GM19324 (cell line): ENCODE results near the gene CDO1.

Source experiments
- ATAC-seq: cut with Tn5 transposase; IDR thresholded peaks from one replicate; pipeline ENCODE4 v1.9.1; 2021; ENCODE audit warnings: mild to moderate bottlenecking, moderate library complexity; ENCODE audit not compliant: unreplicated experiment, low FRiP score

Gene CDO1

DNA sequence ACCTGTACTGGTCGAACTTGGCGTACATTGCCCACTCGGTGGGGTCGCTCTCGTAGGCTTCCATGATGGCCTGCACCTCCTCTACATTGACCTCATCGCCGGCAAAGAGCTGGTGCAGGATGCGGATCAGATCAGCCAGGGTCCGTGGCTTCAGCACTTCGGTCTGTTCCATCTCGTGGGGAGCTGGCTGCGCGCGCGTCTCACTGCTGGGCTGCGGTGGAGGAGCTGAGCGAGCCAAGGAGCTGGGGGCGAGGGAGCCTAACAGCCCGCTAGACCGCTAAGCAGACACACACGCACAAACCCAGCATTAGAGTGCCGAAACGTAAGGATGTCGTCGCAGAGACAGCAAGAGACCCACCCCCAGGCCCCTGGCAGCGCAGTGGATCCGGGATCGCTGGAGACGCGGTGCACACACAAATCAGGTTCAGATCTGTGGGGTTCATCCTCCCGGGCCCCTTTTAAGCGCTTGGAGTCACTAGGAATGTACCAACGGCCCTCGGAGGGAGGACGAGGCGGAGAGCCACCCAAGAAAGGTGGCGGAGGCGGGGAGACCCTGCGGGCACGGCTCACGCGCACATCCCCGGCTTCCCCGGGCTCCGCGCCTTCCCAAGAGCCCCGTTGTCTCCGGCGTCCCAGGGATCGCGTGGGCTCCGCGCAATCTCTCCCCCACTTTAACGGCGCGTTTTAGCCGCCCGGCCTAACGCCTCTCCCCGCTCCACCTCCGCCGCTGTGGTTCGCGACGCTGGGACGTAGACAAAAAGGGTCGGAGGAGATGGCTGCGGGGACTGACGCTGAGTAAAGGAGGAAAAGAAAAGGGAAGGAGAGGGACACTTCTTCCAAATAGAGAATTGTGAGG, at the start of gene CDO1:
TSS of gene CDO1 (minus strand) at position 434 of the 856 bp plus-strand sequence. CDS start at position 172, 262 bp downstream.
- no peak for ATAC-seq

DNA sequence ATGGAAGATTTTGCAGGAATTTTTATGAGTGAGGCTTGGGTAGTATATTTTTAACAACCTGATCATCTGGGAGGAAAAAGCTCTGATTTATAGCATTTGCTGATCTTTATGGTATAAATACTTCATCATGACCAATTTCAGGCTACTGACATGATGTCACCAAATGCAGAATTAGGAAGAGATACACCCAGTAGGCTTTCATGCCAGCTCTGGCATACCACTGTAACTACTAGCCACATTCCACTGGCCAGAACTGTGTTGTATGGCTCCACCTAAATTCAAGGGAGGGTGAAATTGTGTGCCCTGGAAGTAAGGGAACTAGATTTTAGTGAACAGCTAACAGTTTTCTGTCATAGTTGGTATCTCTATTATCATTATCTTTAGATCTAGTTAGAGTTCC, 42.9 kb upstream of the CDO1 start:
- no peak for ATAC-seq

DNA sequence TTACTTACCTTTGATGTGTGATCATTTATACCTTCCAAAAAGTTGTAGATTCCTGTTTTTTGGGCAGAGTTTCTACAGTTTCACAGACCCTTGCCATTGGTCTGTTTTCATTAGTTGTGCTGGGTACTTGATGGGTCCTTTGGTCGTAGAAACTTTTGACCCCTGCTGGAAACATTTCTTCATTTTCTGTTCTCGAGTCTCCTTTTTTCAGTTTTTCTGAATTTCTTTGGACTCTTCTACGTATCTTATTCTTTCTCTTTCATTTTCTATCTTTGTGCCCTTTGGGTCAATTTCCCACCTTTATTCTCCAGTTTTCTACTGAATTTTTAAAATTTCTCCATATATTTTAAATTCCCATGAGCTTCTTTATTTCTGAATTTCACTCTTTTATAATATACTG, 41.9 kb upstream of the CDO1 start:
- no peak for ATAC-seq

DNA sequence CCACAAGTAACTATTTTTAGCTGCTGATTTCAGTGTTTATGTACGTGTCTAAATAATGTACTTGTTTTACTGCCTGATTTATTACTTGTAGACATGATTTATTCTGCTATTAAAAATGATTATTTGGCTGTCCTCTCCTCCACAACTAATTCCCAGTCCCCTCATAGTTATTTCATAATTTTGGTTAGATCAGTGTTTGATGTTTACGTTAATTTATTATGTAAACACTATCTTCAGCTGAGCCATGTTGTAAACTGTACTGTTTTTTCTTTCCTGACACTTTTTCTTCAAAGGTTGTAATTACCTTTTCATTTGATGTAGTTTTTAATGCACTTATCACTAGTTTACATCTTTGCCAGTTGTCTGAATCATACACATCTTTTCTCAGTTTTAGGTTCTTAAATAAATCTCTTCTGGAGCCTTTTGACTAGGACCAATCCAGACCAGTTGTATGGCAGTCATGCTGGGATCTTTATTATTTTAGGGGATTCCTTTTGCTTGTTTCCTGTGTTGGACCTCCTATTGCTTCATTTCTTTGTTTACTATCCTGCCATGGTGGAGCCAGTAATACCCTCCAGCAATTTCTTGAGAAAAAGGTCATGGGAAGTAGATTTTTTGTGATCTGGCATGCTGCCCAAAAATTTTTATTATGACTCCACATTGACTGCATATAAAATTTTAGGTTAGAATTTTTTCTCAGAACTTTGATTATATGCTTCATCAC, 41.3 kb upstream of the CDO1 start:
- no peak for ATAC-seq

DNA sequence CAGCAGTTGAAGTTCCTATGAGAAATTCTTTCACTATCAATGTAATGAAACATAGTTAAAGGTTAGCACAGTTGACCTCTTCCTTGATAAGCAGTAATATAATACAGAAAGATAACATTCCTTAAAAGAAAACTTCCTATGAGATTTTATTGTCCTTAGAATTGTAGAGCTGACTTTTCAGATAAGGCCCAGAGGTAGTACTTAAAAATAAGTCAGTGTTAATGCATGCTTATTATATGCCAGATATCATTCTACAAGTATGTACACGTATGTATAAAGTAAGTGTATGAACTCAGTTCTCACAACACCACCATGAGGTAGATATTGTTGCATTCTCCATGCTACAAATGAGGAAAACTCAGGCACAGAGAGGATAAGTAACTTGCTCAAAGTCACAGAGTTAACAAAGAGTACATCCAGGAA, 40.6 kb upstream of the CDO1 start:
- no peak for ATAC-seq

DNA sequence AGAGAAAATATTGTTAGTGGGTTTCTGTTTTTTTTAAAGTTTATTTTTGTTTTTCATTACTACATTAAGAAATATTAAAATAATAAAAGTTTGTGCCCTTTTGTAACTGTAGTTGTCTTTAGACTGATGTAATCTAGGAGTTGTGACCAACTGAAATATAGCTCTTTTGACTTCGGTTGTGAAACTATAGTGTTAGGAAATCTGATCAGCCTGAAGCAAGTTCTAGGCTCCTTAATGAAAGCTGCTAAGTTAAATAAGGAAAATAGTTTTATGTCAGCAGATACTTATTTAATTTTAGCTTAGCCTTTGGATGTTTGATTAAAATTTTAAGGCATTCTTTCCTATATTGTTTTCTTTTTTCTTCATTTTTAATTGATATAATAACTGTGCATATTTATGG, 39.5 kb upstream of the CDO1 start:
- no peak for ATAC-seq

DNA sequence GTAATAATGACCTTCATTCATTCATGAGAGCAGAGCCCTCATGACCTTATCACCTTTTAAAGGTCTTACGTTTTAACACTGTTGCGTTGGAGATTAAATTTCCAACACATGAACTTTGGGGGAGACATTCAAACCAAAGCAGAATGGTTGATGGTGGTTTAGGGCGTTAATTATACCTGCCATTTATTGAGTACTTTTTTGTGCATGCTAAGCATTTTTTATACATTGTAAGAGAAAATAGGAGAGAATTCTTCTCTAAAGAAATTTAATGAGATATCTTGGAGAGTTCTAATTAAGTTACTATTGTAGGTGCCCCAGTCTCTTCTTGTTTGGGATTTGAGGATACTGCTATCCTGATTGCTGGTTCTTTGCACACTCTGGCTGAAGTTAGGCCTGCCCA, 37.7 kb upstream of the CDO1 start:
- no peak for ATAC-seq

DNA sequence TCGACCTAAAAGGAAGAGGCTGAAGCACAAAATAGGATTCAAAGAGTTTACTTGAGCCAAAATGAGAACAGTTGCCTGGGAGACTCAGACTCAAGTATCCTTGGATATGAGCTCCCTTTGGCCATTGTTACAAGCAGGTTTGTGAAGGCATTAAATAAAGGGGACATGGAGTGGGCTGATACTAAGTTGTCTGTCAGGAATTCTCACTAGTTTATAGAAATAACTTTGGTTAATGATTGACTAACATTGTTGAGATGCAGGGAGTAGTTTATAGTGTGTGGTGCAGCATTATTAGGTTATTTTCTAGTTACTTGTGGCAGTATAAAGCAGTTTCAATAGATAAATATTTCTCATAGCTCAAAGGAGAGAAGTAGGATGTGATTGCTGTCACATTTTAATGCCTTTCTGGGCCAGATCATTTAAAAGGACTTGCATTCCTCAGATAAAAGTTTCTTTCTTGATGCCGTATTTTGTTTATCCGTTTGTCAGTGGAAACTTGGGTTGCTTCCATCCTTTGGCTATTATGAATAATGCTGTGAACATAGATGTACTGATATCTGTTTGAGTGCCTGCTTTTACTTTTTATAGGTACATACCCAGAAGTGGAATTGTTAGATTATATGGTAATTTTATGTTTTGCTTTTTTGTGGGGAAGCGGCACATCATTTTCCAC, 34.4 kb upstream of the CDO1 start:
- no peak for ATAC-seq

DNA sequence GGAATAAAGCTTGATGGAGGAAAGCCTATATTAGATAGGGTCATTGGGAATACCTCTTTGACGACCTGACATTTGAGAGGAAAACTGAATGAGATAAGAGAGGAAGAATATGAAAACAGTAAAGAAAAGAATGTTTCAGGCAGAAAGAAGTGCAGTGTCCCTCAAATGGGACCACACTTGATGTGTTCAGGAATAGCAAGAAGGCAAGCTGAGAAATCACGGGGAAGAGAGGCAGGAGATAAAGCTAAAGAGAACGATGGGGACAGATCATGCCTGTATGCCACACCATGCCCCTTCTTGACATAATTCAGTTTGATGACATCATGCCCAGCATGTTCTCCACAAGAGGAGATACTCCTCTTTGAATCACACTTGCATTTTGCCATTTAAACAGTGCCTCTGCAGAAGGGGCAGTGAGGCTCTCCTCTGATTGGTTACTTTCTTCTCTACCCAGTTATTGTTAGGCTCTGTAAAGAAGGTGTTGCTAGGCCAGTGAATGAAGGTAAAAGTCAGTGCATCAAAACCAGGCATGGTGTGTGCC, 32.9 kb upstream of the CDO1 start:
- ATAC-seq: no peak

DNA sequence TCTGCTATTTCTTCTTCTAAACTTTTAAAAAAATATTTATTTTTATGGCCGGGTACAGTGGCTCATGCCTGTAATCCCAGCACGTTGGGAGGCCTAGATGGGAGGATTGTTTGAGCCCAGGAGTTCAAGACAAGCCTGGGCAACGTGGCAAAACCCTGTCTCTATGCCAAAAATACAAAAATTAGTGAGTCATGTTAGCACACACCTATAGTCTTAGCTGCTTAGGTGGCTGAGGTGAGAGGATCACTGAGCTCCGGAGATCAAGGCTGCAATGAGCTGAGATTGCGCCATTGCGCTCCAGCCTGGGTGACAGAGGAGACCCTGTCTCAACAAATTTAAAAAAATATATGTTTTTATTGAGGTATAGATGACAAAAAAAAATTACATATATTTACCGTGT, 30.8 kb upstream of the CDO1 start:
- no peak for ATAC-seq

DNA sequence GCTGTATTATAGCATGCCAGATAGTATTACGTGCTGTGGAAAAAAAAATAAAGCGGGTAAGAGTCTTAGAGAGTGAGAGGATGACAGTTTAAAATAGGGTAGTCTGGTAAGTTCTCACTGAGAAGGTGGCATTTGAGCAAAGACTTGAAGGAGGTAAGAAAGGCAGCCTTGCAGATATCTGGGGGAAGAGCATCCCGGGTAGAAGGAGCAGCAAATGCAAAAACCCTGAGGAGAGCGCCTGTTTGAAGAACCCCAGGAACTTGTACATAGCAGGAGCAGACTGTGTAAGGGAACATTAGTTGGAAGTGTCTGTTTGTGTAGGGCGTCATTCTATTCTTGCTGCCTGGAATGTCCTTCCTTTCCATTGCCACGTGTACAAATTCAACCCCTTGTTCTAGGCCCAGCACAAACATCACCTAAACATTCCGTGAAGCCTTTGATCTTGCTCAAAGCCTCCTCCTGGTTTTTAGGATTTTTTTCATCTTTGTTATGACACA, 27.9 kb upstream of the CDO1 start:
- ATAC-seq: no peak

DNA sequence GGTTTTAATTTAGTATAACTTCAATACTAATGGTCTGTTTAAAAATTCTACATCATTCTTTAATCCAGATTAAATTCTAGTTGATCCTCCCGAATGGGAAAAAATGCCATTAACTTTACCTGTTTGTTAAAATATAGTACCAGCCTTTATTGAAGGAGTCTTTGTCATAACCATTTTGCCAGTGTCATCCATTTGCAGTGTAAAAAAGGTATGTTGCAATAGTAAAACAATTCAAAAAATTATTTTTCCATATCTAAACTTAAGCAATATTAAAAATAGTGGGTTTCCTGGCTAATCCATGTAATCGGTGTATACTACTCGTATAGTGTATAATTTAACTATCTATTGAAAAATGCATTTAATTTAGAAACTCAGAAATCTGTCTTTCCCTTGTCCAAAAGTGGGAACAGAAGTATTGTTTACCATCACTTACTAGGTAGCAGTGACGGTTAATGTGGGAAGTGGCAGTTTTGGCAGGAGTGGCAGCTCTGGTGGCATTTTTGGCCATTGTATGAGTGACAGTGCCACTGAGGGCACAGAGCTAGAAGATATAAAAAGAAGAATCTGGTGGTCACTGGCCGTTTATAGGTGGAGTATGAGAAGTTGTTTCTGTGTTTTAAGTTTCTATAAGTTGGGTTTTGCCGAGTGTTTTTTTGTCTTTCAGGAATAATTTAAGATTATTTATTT, 27.1 kb upstream of the CDO1 start:
- ATAC-seq: no peak

DNA sequence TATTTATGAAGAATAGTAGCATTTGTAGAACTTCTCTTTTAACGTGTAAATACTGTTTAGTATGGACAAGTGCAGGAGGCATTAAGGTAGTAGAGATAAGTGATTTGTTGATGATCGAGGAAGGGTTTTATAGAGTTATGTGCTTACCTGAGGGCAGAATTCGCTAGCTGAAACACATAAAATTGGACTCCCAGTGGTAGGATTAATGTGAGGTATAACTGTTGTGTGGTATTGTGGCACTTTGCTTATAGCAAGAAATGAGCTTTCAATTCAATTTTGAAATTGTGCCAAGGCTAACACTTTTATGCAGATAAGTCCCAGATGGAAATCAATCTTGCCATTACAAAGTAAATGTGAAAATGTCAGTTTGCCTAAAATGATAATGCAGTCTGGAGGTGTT, 26.5 kb upstream of the CDO1 start:
- no peak for ATAC-seq

DNA sequence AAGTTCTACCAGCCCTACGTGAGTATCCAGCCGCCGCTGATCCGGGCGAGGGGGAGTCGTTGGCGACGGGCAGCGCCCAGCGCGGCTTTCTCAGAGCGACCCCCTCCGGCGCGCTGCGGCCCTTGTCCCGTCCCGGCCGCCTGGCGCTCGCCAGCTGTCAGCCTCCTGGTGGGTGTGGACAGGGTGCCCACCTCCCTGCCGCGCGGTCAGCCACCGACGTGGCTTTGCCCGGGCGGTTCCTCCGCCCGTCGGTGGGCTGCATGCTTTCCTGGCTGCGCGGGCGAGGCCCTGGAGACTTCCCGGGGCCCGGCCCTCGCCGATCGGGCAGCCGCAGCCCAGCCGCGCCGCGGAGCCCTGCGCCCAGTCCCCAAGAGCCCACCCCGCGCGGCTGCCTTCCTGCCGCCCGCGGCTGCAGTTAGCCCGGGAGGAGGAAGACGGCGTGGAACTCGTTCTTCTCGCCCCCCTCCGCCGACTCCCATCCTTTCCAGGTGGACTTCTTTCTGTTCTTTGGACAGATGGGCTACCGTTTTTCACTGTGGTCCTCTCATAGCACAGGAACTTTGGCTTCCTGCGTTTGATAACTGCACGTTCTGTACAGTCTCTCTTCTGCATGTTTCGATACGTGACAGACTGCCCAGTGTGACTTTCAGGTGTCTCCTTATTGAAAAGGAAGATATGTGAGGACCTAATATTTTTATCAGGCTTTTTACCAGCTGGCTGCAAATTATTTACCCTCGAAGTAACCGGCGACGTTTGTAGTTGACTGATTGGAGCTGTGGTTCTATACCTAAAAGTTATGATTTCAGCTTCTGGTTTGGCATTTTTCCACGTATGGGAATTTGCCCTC, 25.9 kb upstream of the CDO1 start:
- ATAC-seq: peak; percentile 43

DNA sequence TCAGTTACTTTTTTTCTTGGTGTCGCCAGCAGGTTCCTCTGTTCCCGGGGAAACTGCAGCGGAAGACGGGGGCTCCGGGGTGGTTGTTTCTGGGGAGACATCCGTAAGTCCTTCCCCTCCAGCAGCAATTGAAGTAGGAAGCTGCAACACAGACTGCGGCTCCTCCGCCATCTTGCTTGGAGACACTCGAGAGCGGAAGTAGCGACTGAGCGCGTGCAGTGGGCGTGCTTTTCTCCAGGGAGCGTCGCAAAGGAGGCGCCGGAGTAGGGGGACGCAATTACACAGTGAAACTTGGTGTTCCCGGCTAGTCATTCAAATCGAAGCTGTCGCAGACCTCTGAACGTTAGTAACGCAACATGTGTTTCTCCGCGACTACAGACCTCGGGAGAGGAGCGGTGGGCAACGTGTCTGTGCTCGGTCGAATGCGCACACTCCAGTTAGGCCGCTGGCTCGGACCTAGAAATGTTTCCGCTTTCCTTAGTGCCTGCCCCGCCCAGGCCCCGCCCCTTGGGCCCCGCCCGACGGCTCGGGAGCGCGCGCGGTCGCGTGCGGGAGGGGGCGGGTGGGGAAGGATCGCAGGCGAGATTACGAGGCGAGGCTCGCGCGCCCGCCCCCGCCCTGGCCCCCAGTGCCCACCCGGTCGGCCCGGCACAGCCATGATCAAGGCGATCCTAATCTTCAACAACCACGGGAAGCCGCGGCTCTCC, 25.1 kb upstream of the CDO1 start, which contains the start of the genes AP3S1 and ATG12:
TSS of gene AP3S1 (plus strand) at position 554 of the 707 bp plus-strand sequence. CDS start at position 657, 103 bp downstream.
TSS of gene ATG12 (minus strand) at position 184 of the 707 bp plus-strand sequence. CDS start at position 171, 13 bp downstream.
- ATAC-seq: peak; percentile 88

DNA sequence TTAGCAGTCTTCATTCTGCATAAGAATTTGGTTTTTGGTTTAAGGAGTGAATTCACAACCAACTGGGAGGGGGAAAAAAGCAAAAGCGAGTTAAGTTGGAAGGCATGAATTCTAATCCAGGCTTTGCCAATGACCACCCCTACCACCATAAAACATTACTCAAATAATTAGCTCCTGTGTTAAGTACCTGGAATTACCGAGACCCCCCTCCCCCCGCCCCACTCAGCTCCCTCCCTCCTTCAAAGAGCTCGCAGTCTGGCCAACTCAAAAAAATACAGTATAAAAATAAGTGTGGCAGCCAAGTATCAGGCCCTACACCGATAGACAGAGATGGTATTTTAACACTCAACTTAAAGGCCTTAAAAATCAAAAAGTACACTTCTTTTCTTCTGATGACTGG, 24.4 kb upstream of the CDO1 start:
- no peak for ATAC-seq

DNA sequence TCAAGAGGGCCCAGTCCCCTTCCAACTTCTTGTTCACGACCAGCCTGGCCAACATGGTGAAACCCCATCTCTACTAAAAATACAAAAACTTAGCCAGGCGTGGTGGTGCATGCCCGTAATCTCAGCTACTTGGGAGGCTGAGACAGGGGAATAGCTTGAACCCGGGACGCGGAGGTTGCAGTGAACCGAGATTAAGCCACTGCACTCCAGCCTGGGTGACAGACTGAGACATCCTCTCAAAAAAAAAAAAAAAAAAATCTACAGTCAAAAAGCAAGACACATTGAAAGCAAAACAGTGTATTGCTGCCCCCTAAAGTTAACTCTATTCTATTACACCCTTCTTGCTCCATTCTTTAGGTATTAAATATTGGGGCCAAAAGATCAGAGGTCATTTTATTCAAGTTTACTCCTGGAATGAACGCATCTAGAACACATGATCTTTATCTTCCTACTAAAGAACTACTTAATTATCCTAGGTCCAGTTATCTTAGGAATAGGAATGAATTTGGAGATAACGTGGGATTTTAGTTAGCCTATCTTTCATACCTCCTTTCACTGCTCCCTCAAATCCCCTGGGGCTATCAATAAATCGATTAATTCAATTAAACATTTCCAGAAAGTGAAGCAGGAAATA, 22.5 kb upstream of the CDO1 start:
- no peak for ATAC-seq

DNA sequence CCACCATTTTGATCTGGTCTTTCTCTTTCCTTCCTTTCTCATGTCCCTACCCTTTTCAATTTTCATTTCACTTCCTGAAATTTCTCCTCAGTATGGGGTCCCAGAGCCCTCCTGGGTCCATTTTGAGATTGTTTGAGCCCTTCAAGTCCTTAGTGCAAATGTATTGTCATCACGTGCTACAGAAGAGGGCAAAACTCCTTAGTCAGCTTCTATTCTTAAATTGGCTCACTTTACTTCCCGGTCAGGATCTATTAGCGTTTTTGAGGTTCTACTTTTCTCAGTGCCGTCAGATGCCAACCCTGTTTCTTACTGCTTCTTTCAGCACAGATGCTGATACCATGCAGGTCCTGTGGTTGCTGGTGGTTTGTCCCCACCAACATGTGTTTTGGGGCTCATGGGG, 19.0 kb upstream of the CDO1 start:
- ATAC-seq: no peak
